NCI-H2107 (cell line): ENCODE measurements around the gene CORT.

Experiments used
- DNase-seq: peaks from one replicate; lab custom pipeline; 2025; lab: John Stamatoyannopoulos, UW

The CORT gene

GRCh38 chr1:10474613-10475507 is 25.0 kb downstream of the CORT start, which contains the start of gene PEX14:
TSS of gene PEX14 (plus strand) at chr1:10474950. CDS start at chr1:10474967, 17 bp downstream.
- DNase-seq, result no peak

- no peak for DNase-seq
Observed at GRCh38 chr1:10475510-10475909, 25.7 kb downstream of the CORT start.

- DNase-seq, result no peak
Observed at GRCh38 chr1:10479296-10479695, 29.5 kb downstream of the CORT start.

- DNase-seq, result no peak
Observed at GRCh38 chr1:10480614-10481013, 30.8 kb downstream of the CORT start.

GRCh38 chr1:10484521-10484920 is 34.7 kb downstream of the CORT start:
- no peak for DNase-seq

GRCh38 chr1:10489291-10490055 is 39.6 kb downstream of the CORT start:
- no peak for DNase-seq

- DNase-seq, result no peak
Observed at GRCh38 chr1:10490286-10490970, 40.6 kb downstream of the CORT start.

GRCh38 chr1:10494418-10494753 is 44.6 kb downstream of the CORT start:
- no peak for DNase-seq

GRCh38 chr1:10494754-10495474 is 45.1 kb downstream of the CORT start:
- DNase-seq, result no peak

GRCh38 chr1:10495475-10495817 is 45.6 kb downstream of the CORT start:
- DNase-seq, result no peak

GRCh38 chr1:10495952-10496351 is 46.1 kb downstream of the CORT start:
- DNase-seq, result no peak

GRCh38 chr1:10497109-10497508 is 47.3 kb downstream of the CORT start:
- DNase-seq, result no peak

- DNase-seq, result no peak
Observed at GRCh38 chr1:10498231-10498630, 48.4 kb downstream of the CORT start.
